Calu3 (cell line): ENCODE measurements around the gene ATP2C2. TPM values are rescaled to one million over a fixed set of nuclear protein-coding genes. Genes with fewer than 3 reads are reported as not detected.
"Not testable (repeated sequence)": the region's sequence is repeated elsewhere in the genome, so short reads cannot be mapped to it uniquely, and the experiment has no call there.

Experiments used
- BruUV-seq: library from RNA; stranded (reverse); fragments of 400-500 nt; replicated peaks from 2 replicates; lab custom pipeline; 2021; lab: Mats Ljungman, UMichigan
- CTCF ChIA-PET: fragments of 300-600 bp; sonication (Branson Sonifier 250); formaldehyde crosslinking; loops from one replicate; lab custom pipeline; 2022; ENCODE audit warnings: antibody characterized with exemption; lab: Charles Lee
- DNase-seq: peaks from one replicate; pipeline ENCODE4 v3.0.0; 2022
- H3K27ac Mint-ChIP-seq: one replicate; pipeline ENCODE4 v1.8.0; 2022; ENCODE audit warnings: mixed read lengths; ENCODE audit not compliant: unreplicated experiment
- H3K27me3 Mint-ChIP-seq: one replicate; pipeline ENCODE4 v1.8.0; 2022; ENCODE audit warnings: mixed read lengths; ENCODE audit not compliant: unreplicated experiment
- H3K36me3 Mint-ChIP-seq: one replicate; pipeline ENCODE4 v1.8.0; 2022; ENCODE audit warnings: mild to moderate bottlenecking, moderate library complexity, mixed read lengths; ENCODE audit not compliant: insufficient read depth, unreplicated experiment
- H3K4me1 Mint-ChIP-seq: one replicate; pipeline ENCODE4 v1.8.0; 2022; ENCODE audit warnings: mild to moderate bottlenecking, low read depth, mixed read lengths; ENCODE audit not compliant: unreplicated experiment
- H3K4me3 Mint-ChIP-seq: one replicate; pipeline ENCODE4 v1.8.0; 2022; ENCODE audit warnings: mild to moderate bottlenecking, low read depth, moderate library complexity, mixed read lengths; ENCODE audit not compliant: unreplicated experiment
- H3K9me3 Mint-ChIP-seq: one replicate; pipeline ENCODE4 v1.8.0; 2022; ENCODE audit warnings: low read depth, mixed read lengths; ENCODE audit not compliant: unreplicated experiment
- intact Hi-C: fragments of 100-400 bp; cut with micrococcal nuclease; formaldehyde crosslinking; loops from one replicate; pipeline ENCODE4 v1.10.0; 2022; ENCODE audit not compliant: unreplicated experiment
- total RNA-seq: library from RNA; stranded (reverse); gene quantifications from 2 replicates; pipeline ENCODE4 v1.2.3, GENCODE V29; 2022
- TF ChIP-seq, protein P1 (sequence below): fragments of 200-600 bp; IDR thresholded peaks from one replicate; pipeline ENCODE4 v1.8.0; 2022; ENCODE audit warnings: antibody characterized with exemption; ENCODE audit not compliant: unreplicated experiment

The ATP2C2 gene
- total RNA-seq, 1 experiment from 2014 or later: 30.5 TPM

DNA sequence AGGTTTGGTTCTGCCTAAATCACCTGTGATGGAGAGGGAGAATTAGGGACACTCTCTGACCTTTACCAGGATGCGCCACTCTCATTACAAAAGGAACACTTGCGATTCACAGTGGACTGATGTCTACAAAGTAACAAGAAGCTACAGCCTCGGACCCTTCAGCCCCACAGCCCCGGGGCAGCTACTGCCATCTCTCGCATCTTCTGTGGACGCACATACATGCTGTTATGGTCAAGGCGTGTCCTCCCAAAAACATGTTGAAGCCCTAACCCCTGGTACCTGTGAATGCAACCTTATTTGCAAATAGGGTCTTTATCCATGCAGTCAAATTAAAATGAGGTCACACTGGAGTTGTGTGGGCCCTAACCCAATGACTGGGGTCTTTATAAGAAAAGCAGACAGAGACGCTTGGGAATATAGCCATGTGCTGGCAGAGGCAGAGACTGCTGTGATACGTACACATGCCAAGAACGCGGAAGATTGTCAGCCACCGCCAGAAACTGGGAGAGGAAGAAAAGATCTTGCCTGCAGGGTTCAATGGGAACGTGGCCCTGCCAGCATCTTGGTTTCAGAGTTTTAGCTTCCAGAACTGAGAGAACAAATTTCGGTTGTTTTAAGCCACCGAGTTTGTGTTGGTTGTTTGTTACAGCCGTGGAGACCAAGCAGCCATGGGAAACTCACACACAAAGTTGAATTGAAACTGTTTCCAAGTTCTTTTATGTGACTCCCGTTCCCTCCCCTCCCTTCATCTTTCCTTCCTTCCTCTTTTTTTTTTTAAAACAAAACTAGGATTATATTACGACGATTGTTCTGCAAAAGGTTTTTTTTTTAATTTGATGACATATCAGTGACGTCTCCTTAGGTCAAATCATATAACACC, 23.1 kb downstream of the ATP2C2 start:
- Mint-ChIP-seq H3K4me1 (peaks cover 9% of the 10 kb centered on the region), H3K4me3 (no peak overlapping the region), H3K9me3 (no peaks in the 10 kb centered on the region), H3K36me3 (peaks cover 5% of the 10 kb centered on the region), H3K27me3 (no peaks in the 10 kb centered on the region), H3K27ac (no peak overlapping the region)
- intact Hi-C loops: no loop called here
- CTCF ChIA-PET: interaction anchor here (0.6 kb wide), 1 partner anchor 16 kb away, joined by 5 read pairs; no protein-coding TSS in a partner anchor
- DNase-seq: no peak
- TF ChIP-seq, protein P1, sequence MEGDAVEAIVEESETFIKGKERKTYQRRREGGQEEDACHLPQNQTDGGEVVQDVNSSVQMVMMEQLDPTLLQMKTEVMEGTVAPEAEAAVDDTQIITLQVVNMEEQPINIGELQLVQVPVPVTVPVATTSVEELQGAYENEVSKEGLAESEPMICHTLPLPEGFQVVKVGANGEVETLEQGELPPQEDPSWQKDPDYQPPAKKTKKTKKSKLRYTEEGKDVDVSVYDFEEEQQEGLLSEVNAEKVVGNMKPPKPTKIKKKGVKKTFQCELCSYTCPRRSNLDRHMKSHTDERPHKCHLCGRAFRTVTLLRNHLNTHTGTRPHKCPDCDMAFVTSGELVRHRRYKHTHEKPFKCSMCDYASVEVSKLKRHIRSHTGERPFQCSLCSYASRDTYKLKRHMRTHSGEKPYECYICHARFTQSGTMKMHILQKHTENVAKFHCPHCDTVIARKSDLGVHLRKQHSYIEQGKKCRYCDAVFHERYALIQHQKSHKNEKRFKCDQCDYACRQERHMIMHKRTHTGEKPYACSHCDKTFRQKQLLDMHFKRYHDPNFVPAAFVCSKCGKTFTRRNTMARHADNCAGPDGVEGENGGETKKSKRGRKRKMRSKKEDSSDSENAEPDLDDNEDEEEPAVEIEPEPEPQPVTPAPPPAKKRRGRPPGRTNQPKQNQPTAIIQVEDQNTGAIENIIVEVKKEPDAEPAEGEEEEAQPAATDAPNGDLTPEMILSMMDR: no peak
- BruUV-seq: no TSS peak

DNA sequence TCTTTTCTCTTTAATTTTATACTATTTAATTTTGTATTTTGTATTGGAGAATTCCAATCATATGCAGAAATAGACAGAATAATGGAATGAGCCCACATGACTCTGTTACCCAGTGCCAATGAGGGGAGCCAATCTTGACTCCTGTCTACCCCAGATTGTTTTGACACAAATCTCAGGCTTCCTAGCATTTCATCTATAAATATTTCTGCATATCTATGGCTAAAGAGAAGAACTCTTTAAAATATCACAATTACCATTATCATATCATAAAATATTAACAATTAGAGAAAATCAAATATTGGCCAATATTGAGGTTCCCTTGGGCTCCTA, 23.7 kb downstream of the ATP2C2 start:
- H3K4me3 Mint-ChIP-seq: no peak overlapping the region
- CTCF ChIA-PET: no interaction called here
- no TSS peak for BruUV-seq

DNA sequence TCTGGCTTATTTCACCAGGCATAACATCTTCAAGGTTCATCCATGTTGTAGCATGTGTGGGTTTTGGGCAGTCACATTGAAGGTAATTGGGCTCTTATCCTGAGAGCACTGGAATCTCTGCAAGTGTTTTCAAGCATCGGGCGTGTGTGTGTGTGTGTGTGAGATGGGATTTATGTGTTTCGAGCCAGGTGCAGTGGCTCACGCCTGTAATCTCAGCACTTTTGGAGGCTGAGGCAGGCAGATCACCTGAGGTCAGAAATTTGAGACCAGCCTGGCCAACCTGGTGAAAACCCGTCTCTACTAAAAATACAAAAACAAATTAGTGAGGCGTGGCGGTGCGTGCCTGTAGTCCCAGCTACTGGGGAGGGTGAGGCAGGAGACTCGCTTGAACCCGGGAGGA, 27.7 kb downstream of the ATP2C2 start:
- not testable (repeated sequence) for BruUV-seq, DNase-seq

More for the DNA sequence above, 23.7 kb downstream of the ATP2C2 start:
- peaks cover 9% of the 10 kb centered on the region for H3K36me3 Mint-ChIP-seq
- intact Hi-C loops: no loop called here
- no peaks in the 10 kb centered on the region for H3K9me3 Mint-ChIP-seq
- H3K27ac Mint-ChIP-seq: no peak overlapping the region
- peaks cover 16% of the 10 kb centered on the region for H3K4me1 Mint-ChIP-seq
- DNase-seq: no peak
- TF ChIP-seq, protein P1: no peak
- H3K27me3 Mint-ChIP-seq: no peaks in the 10 kb centered on the region

DNA sequence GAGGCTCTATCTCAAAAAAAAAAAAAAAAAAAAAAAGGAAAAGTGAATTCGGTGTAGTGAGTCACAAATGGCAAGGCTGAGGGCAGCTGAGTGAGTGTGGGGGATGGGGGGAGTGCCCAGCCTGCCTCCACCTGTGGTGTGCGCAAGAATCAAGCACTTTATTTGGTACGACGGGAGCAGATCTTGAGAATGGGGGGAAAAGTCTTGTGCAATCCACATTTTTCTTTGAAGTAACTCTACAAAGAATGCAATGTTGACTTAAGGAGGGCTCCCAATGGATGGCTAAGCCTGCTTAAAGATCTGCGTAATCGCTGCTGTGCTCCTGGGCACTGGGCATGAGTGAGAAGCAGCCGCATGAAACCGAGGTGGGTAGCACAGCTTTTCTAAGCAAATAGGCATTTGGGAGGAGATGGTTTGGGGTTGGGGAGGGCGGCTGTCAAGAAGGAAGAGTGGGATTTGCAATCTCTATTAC, 28.2 kb downstream of the ATP2C2 start:
- peak; percentile 84 for DNase-seq
- BruUV-seq: no TSS peak
- H3K27me3 Mint-ChIP-seq: no peaks in the 10 kb centered on the region
- intact Hi-C loops: no loop called here
- peak overlapping the region; percentile 59 for H3K4me3 Mint-ChIP-seq
- peaks cover 17% of the 10 kb centered on the region for H3K4me1 Mint-ChIP-seq
- CTCF ChIA-PET: interaction anchor here (0.6 kb wide), 1 partner anchor 236 kb away, joined by 3 read pairs; no protein-coding TSS in a partner anchor
- TF ChIP-seq, protein P1: no peak
- H3K9me3 Mint-ChIP-seq: no peaks in the 10 kb centered on the region
- H3K27ac Mint-ChIP-seq: peak overlapping the region; percentile 71
- peaks cover 13% of the 10 kb centered on the region for H3K36me3 Mint-ChIP-seq

More for the DNA sequence above, 27.7 kb downstream of the ATP2C2 start:
- H3K4me1 Mint-ChIP-seq: peaks cover 17% of the 10 kb centered on the region
- intact Hi-C loops, H3K27me3 Mint-ChIP-seq, H3K9me3 Mint-ChIP-seq, CTCF ChIA-PET: not testable (repeated sequence)
- peaks cover 13% of the 10 kb centered on the region for H3K36me3 Mint-ChIP-seq
- peak overlapping the region; percentile 59 for H3K4me3 Mint-ChIP-seq
- peak overlapping the region; percentile 71 for H3K27ac Mint-ChIP-seq

DNA sequence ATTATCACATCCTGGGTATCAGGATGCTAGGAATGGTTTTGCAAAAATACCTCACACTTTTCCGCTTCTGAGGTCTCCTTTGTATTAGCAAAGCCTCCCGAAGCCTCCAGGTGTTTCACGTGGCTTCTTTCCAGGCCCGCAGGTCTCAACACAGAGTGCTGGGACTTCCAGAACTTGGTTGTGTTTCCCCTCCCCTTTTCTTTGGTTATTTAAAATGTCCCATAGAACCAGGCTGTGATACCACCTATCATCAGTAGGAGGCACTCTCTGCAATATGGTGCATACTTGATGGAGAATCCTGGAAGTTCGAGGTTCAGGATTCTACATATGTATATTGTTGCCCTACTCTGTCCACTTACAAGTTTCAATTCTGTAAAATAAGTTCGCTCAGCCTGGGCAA, 28.8 kb downstream of the ATP2C2 start:
- BruUV-seq: no TSS peak
- CTCF ChIA-PET: interaction anchor here (0.6 kb wide), 1 partner anchor 236 kb away, joined by 3 read pairs; no protein-coding TSS in a partner anchor
- H3K4me3 Mint-ChIP-seq: peak overlapping the region; percentile 59
- H3K36me3 Mint-ChIP-seq: peaks cover 13% of the 10 kb centered on the region
- H3K27ac Mint-ChIP-seq: no peak overlapping the region
- TF ChIP-seq, protein P1: peak; percentile 57
- peaks cover 17% of the 10 kb centered on the region for H3K4me1 Mint-ChIP-seq
- H3K9me3 Mint-ChIP-seq: no peaks in the 10 kb centered on the region
- intact Hi-C loops: no loop called here
- DNase-seq: no peak
- H3K27me3 Mint-ChIP-seq: no peaks in the 10 kb centered on the region
